NCI-H2227 treated with DMSO at 0.1 percent for 48 hours (cell line): ENCODE data around the gene C4BPA.

Experiments used
- DNase-seq: peaks from one replicate; lab custom pipeline; 2025; lab: John Stamatoyannopoulos, UW

Gene C4BPA

GRCh38 chr1:207124389-207124788 lies 20.4 kb downstream of the C4BPA start:
- no peak for DNase-seq

- DNase-seq: no peak
Measured at GRCh38 chr1:207128336-207128921, 24.4 kb downstream of the C4BPA start.

GRCh38 chr1:207129053-207129452 lies 25.0 kb downstream of the C4BPA start:
- no peak for DNase-seq

GRCh38 chr1:207130252-207131036 lies 26.4 kb downstream of the C4BPA start:
- DNase-seq: no peak

GRCh38 chr1:207131163-207131562 lies 27.1 kb downstream of the C4BPA start:
- no peak for DNase-seq

GRCh38 chr1:207134581-207134980 lies 30.5 kb downstream of the C4BPA start:
- no peak for DNase-seq

- no peak for DNase-seq
Measured at GRCh38 chr1:207139616-207140015, 35.6 kb downstream of the C4BPA start.

GRCh38 chr1:207140536-207140935 lies 36.5 kb downstream of the C4BPA start:
- DNase-seq: no peak

- DNase-seq: no peak
Measured at GRCh38 chr1:207145401-207146058, 41.5 kb downstream of the C4BPA start.

GRCh38 chr1:207151920-207152319 lies 47.9 kb downstream of the C4BPA start:
- DNase-seq: no peak

GRCh38 chr1:207152792-207153468 lies 48.9 kb downstream of the C4BPA start:
- DNase-seq: no peak

- no peak for DNase-seq
Measured at GRCh38 chr1:207155028-207155427, 51.0 kb downstream of the C4BPA start.

GRCh38 chr1:207156095-207156494 lies 52.1 kb downstream of the C4BPA start:
- no peak for DNase-seq

GRCh38 chr1:207156826-207157225 lies 52.8 kb downstream of the C4BPA start:
- DNase-seq: no peak

- no peak for DNase-seq
Measured at GRCh38 chr1:207164086-207164485, 60.1 kb downstream of the C4BPA start.

- no peak for DNase-seq
Measured at GRCh38 chr1:207172321-207172720, 68.3 kb downstream of the C4BPA start.

- DNase-seq: no peak
Measured at GRCh38 chr1:207172885-207173284, 68.9 kb downstream of the C4BPA start.

- no peak for DNase-seq
Measured at GRCh38 chr1:207173396-207173795, 69.4 kb downstream of the C4BPA start.

GRCh38 chr1:207174913-207175312 lies 70.9 kb downstream of the C4BPA start:
- DNase-seq: no peak

GRCh38 chr1:207179036-207179435 lies 75.0 kb downstream of the C4BPA start:
- DNase-seq: no peak

GRCh38 chr1:207181847-207182246 lies 77.8 kb downstream of the C4BPA start:
- no peak for DNase-seq

GRCh38 chr1:207186503-207186902 lies 82.5 kb downstream of the C4BPA start:
- DNase-seq: no peak

GRCh38 chr1:207188901-207189300 lies 84.9 kb downstream of the C4BPA start:
- DNase-seq: no peak
